ENCODE measurements around the gene VPS35L. TPM values are rescaled to one million over a fixed set of nuclear protein-coding genes. Genes with fewer than 3 reads are reported as not detected.

VPS35L gene
- total RNA-seq, 2 donors from 2014 or later: 51.1 to 53.1 TPM

GRCh38 chr16:19680881-19681340 is 125.4 kb downstream of the VPS35L start:
- intact Hi-C loops (cut with DNase I): no loop called here

DNA sequence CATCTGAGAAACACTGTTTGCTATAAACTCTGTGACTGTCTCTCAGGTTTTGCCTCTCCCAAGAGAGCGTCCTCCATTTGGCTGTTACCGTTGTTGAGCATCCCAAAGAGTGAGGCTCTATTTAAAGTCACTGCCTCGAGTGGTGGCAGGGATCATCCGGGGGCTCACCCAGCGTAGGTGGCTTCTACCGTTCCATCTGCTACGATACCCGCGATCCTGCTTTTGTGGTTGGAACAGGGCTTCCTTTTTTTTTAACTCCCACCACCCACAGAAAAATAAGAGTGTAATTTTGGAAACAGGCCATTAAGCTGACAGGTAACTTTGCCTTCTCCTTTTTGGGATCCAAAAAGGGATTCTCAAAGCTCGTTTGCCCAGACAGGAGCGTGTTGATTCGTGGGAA is 126.1 kb downstream of the VPS35L start:
- DNase-seq (ENCODE audit: low spot score): peak; percentile 8

More at GRCh38 chr16:19680881-19681340, 125.4 kb downstream of the VPS35L start:
- peak; percentile 74 for DNase-seq (ENCODE audit: low spot score)

DNA sequence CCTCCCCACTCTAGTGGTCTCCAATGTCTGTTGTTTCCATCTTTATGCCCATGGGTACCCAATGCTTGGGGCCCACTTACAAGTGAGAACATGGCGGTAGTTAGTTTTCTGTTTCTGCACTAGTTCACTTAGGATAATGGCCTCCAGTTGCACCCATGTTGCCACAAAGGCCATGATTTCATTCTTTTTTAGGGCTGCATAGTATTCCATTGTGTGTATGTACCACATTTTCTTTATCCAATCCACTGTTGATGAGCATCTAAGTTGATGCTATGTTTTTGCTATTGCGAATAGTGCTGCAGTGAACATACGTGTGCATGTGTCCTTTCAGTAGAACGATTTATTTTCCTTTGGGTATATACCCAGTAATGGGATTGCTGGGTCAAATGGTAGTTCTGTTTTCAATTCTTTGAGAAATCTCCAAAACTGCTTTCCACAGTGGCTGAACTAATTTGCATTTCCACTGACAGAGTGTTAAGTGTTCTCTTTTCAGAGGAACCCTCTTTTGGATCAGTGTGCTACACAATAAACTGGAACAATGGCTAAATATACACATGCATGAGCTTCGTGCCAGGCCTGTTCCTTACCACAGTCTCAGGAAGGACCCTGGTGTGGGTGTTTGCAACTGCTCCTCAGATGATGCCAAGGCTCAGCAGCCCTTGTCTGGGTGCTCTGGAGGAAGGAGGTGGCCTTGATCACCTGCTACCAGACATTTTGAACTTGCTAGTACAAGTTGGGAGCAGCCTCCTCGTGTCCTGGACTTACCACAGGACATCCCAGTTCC is 128.1 kb downstream of the VPS35L start:
- intact Hi-C loops (cut with DNase I): no loop called here
- DNase-seq (ENCODE audit: low spot score): peak; percentile 10

More for the DNA sequence above, 126.1 kb downstream of the VPS35L start:
- intact Hi-C loops (cut with DNase I): no loop called here

- intact Hi-C loops (cut with DNase I): no loop called here
- no peak for DNase-seq (ENCODE audit: low spot score)
Observed at GRCh38 chr16:19685176-19685575, 129.7 kb downstream of the VPS35L start.

DNA sequence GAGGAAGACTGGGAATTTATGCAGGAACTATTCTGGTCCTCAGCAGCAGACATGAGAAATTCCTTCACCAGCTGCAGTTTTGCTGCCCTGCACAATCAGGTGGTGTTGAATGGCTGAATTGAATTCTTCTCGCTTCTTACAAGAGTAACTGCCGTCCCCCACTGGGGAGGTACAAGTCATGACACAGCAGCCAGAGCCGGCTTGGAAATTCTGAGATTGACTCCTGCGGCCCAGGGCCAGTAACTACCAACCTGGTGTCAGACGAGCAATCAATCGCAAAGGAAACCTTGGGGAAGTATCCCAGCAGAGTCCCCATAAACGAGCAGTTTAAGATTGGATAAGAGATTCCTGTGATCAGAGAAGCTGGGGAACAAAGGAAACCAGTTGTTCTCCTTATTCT is 131.8 kb downstream of the VPS35L start:
- DNase-seq (ENCODE audit: low spot score): peak; percentile 43
- intact Hi-C loops (cut with DNase I): no loop called here

DNA sequence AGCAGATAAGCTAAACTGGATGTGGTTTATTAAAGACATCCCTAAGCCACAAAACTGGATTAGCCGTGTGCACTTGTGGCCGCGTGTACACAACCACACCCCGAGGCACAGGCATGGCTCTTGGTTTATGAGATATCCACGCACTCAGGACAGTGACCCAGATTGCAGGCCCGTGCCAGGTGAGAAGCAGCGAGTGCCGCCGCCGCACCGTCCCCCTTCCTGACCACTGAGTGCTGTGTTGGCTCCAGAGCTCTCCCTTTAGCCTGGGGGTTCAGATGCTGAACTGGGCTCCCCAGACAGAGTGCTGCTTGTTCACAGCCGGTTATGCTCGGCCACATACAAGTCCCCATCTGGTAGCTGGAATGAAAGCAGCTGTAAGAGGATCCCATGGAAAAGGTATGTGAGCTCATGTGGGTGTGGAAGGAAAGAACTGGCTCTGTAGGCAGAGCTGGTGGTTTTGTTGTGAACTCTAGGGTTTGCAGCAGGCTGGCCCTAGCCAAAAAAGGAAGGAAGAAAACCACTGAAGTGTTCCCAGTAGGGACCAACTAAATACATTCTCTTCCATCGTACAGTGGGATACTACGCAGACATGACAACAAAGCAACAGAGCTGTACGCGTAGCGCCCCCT is 133.0 kb downstream of the VPS35L start:
- intact Hi-C loops (cut with DNase I): no loop called here
- DNase-seq (ENCODE audit: low spot score): peak; percentile 72

DNA sequence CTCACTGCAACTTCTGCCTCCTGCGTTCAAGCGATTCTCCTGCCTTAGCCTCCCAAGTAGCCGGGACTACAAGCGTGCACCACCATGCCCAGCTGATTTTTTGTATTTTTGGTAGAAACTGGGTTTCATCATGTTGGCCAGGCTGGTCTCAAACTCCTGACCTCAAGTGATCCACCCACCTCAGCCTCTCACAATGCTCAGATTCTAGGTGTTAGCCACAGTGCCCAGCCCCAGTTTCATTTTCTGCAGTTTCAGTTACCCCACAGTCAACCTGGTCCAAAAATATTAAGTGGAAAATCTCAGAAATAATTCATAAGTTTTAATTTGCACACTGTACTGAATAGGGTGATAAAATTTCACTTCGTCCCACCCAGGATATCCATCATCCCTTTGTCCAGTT is 133.8 kb downstream of the VPS35L start:
- peak; percentile 5 for DNase-seq (ENCODE audit: low spot score)
- intact Hi-C loops (cut with DNase I): no loop called here

DNA sequence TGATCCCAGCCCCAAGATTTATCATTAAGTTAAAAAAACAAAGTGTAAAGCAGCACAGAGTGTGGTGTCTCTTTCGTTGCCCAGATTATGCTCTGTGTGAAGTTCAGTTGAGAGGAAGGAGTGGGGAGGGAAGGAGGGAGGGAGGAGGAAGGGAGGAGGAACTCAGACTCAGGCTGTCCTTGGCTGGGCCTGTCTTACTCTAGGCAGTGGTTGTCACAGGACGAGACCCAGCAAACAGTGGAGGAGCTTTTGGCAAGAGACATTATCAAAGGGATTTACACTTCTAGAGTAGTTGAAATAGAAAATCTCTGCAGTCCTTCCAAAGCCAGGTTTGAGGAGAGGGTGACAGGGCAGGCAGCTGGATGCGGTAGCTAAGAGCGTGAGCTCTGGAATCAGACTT is 134.7 kb downstream of the VPS35L start:
- DNase-seq (ENCODE audit: low spot score): peak; percentile 17
- intact Hi-C loops (cut with DNase I): no loop called here

DNA sequence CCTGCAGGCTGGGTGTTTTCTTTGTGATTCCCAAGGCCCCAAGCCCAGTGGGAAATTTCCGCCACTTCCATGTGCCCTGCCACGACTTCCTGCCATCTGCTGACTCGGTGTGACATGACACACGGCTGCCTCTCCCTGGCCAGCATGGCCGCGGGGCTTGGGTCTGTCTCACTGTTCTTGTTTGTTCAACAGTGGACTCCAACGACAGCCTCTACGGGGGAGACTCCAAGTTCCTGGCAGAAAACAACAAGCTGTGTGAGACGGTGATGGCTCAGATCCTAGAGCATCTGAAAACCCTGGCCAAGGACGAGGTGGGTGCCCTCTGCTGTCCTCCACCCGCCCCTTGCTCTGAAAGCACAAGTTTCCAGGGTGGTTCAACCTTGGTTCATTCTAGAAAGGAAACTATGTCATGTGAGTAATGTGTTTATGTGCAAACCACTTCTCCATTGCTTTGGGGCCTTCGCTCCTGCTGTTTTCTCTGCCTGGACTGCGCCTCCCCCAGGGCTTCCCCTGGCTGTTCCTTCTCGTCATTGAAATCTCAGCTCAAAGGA is 135.7 kb downstream of the VPS35L start:
- DNase-seq (ENCODE audit: low spot score): no peak
- intact Hi-C loops (cut with DNase I): no loop called here

GRCh38 chr16:19694989-19695388 is 139.5 kb downstream of the VPS35L start:
- no peak for DNase-seq (ENCODE audit: low spot score)
- intact Hi-C loops (cut with DNase I): no loop called here

GRCh38 chr16:19696328-19696727 is 140.8 kb downstream of the VPS35L start:
- intact Hi-C loops (cut with DNase I): no loop called here
- peak; percentile 92 for DNase-seq (ENCODE audit: low spot score)

DNA sequence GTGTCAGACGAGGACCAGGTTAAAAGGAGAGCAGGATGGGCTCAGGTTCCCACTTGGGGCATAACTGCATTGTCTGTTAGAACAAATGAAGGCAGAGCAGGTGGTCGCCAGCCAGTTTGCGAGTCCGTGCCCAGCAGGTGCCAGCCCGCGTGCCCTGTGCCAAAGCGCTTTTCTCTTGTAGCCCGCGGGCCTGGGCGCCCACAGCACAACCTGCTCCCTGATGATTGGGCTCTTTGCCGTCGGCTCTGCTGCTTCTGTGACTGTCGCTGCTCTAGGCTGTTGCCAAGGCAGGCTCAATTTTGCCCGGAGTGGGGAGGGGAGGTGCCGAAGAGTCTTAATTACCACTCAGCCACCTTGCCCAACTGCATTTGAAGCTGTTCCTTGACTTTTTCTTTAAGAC is 141.5 kb downstream of the VPS35L start:
- intact Hi-C loops (cut with DNase I): no loop called here
- DNase-seq (ENCODE audit: low spot score): no peak

DNA sequence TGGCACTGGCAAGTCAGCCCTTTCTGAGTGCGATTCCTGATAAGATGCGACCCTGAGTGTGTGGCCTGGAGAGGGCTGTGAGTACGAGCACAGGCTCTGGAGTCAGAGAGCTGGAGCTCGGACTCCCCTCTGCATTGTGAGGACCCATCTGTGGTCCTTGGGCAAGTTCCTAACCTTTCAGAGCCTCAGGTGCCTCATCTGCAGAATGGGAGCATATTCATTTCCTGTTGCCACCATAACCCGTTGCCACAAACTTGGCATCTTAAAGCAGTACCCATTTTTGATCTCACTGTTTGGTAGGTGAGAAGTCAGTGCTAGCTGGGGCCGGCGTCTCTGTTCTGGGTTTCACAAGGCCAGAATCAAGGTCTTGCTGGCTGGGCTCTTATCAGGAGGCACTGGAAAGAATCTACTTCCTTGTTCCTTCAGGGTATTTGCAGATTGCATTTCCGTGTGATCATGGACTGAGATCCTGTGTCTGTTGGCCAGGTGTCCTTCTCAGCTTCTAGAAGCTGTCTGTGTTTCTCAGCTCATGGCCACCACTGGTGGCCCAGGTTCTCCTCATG is 142.3 kb downstream of the VPS35L start:
- intact Hi-C loops (cut with DNase I): no loop called here
- DNase-seq (ENCODE audit: low spot score): no peak

GRCh38 chr16:19698480-19699465 is 143.3 kb downstream of the VPS35L start:
- no peak for DNase-seq (ENCODE audit: low spot score)
- intact Hi-C loops (cut with DNase I): no loop called here

DNA sequence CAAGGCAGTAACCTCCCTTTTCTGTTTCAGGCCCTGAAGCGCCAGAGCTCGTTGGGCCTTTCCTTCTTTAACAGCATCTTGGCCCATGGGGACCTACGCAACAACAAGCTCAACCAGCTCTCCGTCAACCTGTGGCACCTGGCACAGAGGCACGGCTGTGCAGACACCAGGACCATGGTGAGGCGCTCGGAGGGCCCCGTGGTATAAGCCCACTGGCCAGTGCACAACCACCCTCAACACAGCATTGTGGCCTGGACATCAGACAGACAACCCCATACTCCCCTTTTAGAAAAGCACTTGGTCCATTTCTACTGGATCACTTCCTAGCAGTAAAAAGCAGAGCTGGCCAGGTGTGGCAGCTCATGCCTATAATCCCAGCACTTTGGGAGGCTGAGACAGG is 144.0 kb downstream of the VPS35L start:
- DNase-seq (ENCODE audit: low spot score): no peak
- intact Hi-C loops (cut with DNase I): no loop called here

DNA sequence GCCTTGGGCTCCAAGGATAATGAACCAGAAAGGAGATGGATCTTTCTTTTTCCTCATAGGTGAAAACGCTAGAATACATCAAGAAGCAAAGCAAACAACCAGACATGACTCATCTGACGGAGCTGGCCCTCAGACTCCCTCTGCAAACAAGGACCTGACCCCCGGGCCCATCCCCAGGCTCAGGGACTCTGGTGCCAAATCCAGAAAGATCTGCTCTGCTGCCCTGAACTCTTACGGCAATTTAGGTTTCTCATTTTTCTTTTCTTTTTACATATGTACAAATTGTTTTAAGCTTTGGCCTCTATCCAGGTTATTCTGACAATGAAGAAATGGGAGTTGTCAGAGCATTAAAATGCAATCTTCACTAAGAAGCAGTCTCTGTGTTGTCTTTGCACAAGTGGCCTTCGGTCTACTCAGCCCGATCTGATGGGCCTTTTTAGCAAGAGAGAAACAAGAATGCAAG is 144.8 kb downstream of the VPS35L start:
- intact Hi-C loops (cut with DNase I): loop anchor here in 1 of 2 donors (10.0 kb wide), 1 partner anchor 184 kb away; the partner anchor contains the start of gene GPRC5B
- no peak for DNase-seq (ENCODE audit: low spot score)

GRCh38 chr16:19701091-19701490 is 145.6 kb downstream of the VPS35L start:
- intact Hi-C loops (cut with DNase I): loop anchor here in 1 of 2 donors (10.0 kb wide), 1 partner anchor 184 kb away; the partner anchor contains the start of gene GPRC5B
- DNase-seq (ENCODE audit: low spot score): no peak

DNA sequence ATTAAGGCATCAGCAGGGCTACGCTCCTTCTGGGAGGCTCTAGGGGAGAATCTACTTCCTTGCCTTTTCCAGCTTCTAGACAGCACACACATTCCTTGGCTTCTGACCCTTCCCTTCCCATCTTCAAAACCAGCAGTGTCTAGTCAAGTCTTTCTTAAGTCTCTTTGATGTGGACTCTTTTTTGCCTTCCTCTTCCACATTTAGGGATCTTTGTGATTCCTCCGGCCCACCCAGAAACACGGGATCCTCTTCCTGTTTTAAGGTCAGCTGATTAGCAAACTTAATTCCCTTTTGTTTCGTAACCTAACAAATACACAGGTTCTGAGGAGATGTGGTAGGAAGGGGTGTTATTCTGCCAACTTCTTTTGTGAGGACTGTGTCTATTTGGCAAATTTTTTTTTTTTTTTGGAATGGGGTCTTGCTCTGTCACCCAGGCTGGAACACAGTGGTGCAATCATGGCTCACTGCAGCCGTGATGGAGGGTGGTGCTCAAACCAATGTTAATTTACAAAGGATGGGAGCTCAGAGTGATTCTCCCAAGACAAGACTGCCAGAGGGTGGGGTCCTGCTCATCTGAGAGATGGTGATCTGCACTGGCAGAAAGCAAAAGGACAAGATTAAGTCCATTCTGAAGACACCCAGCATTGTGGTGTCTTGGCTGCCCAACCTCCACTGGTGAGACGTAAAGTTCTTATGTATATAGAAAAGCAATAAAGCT is 147.8 kb downstream of the VPS35L start:
- no peak for DNase-seq (ENCODE audit: low spot score)
- intact Hi-C loops (cut with DNase I): loop anchor here in 1 of 2 donors (10.0 kb wide), 1 partner anchor 181 kb away; the partner anchor contains the start of gene GPRC5B
